BLaER1 treated with 17β-estradiol and CSF1 and Interleukin-3, amounts not matched to agents 10 nM and 100 nM (cell line): ENCODE data around the gene KRT40.

Experiments used
- H3K27ac ChIP-seq, 11 experiments: shearing (Covaris generic); formaldehyde crosslinking; 2 replicates each; pipeline ENCODE4 v1.8.1; 2022
- H3K27me3 ChIP-seq, 11 experiments: shearing (Covaris generic); formaldehyde crosslinking; 2 replicates each; pipeline ENCODE4 v1.8.1; 2022
- H3K36me3 ChIP-seq, 11 experiments: shearing (Covaris generic); formaldehyde crosslinking; 2 replicates each; pipeline ENCODE4 v1.8.1; 2022
- H3K4me1 ChIP-seq, 10 experiments: shearing (Covaris generic); formaldehyde crosslinking; 2 replicates each; pipeline ENCODE4 v1.8.1; 2022
- H3K4me2 ChIP-seq, 11 experiments: shearing (Covaris generic); formaldehyde crosslinking; 2 replicates each; pipeline ENCODE4 v1.8.1; 2022
- H3K4me3 ChIP-seq, 10 experiments: shearing (Covaris generic); formaldehyde crosslinking; 2 replicates each; pipeline ENCODE4 v1.8.1; 2022
- H3K9ac ChIP-seq, 11 experiments: shearing (Covaris generic); formaldehyde crosslinking; 2 replicates each; pipeline ENCODE4 v1.8.1; 2022
- H3K9me3 ChIP-seq, 11 experiments: shearing (Covaris generic); formaldehyde crosslinking; replicated peaks in 1 of 11; 2 replicates each; pipeline ENCODE4 v1.8.1; 2022
- H4K20me1 ChIP-seq, 11 experiments: shearing (Covaris generic); formaldehyde crosslinking; 2 replicates each; pipeline ENCODE4 v1.8.1; 2022
- Cebpa-rat ChIP-seq, 11 experiments: shearing (Covaris generic); IDR thresholded peaks; 2 replicates each; pipeline ENCODE4 v1.8.1; 2022

Gene KRT40

GRCh38 chr17:40960144-40960543 lies 24.0 kb downstream of the KRT40 start:
- Histone ChIP-seq H3K4me3 (no peak overlapping the region), H3K4me2 (no peak overlapping the region), H3K9ac (no peak overlapping the region), H3K9me3 (peaks cover 0 to 11% (median 0%) of the 10 kb centered on the region in 11 experiments; a peak in 8 of 22 replicates), H3K27me3 (no peaks in the 10 kb centered on the region), H4K20me1 (no peaks in the 10 kb centered on the region), H3K4me1 (peaks cover 0 to 17% (median 2%) of the 10 kb centered on the region in 10 experiments; a peak in 8 of 20 replicates), H3K27ac (no peak overlapping the region), H3K36me3 (no peaks in the 10 kb centered on the region)
- no peak for TF ChIP-seq Cebpa-rat (IDR thresholded peaks at IDR 0.05)

GRCh38 chr17:40958086-40958953 lies 25.8 kb downstream of the KRT40 start:
- Histone ChIP-seq H3K4me1 (peaks cover 0 to 19% (median 2%) of the 10 kb centered on the region in 10 experiments; a peak in 8 of 20 replicates), H4K20me1 (no peaks in the 10 kb centered on the region), H3K4me3 (no peak overlapping the region), H3K9me3 (peaks cover 0 to 7% (median 0%) of the 10 kb centered on the region in 11 experiments; a peak in 8 of 22 replicates), H3K4me2 (no peak overlapping the region), H3K36me3 (no peaks in the 10 kb centered on the region), H3K27ac (no peak overlapping the region), H3K9ac (no peak overlapping the region), H3K27me3 (no peaks in the 10 kb centered on the region)
- TF ChIP-seq Cebpa-rat (IDR thresholded peaks at IDR 0.05) = no peak

- Histone ChIP-seq H3K9ac (no peak overlapping the region), H4K20me1 (no peaks in the 10 kb centered on the region), H3K4me1 (peaks cover 0 to 27% (median 2%) of the 10 kb centered on the region in 10 experiments; a peak in 8 of 20 replicates), H3K27ac (no peak overlapping the region), H3K27me3 (no peaks in the 10 kb centered on the region), H3K4me2 (peak overlapping the region in 5 of 11 experiments; percentile 10 to 35 (median 32); a peak in 7 of 22 replicates), H3K9me3 (no peaks in the 10 kb centered on the region), H3K4me3 (no peak overlapping the region), H3K36me3 (no peaks in the 10 kb centered on the region)
- TF ChIP-seq Cebpa-rat (IDR thresholded peaks at IDR 0.05) = no peak
Observed at GRCh38 chr17:40956401-40957254, 27.5 kb downstream of the KRT40 start.

GRCh38 chr17:40953881-40954280 lies 30.2 kb downstream of the KRT40 start:
- H3K4me1 ChIP-seq = peaks cover 0 to 27% (median 2%) of the 10 kb centered on the region in 10 experiments; a peak in 8 of 20 replicates
- H3K9me3 ChIP-seq = no peaks in the 10 kb centered on the region
- H4K20me1 ChIP-seq = no peaks in the 10 kb centered on the region
- no peak for TF ChIP-seq Cebpa-rat (IDR thresholded peaks at IDR 0.05)
- no peak overlapping the region for H3K9ac ChIP-seq
- H3K36me3 ChIP-seq = no peaks in the 10 kb centered on the region
- H3K27ac ChIP-seq = no peak overlapping the region
- H3K4me2 ChIP-seq = no peak overlapping the region
- no peak overlapping the region for H3K4me3 ChIP-seq
- no peaks in the 10 kb centered on the region for H3K27me3 ChIP-seq

- no peak overlapping the region for H3K4me3 ChIP-seq
- no peak for TF ChIP-seq Cebpa-rat (IDR thresholded peaks at IDR 0.05)
- H3K4me1 ChIP-seq = peaks cover 0 to 27% (median 2%) of the 10 kb centered on the region in 10 experiments; a peak in 8 of 20 replicates
- H3K27me3 ChIP-seq = no peaks in the 10 kb centered on the region
- no peaks in the 10 kb centered on the region for H4K20me1 ChIP-seq
- H3K9me3 ChIP-seq = no peaks in the 10 kb centered on the region
- no peaks in the 10 kb centered on the region for H3K36me3 ChIP-seq
- H3K4me2 ChIP-seq = peak overlapping the region in 3 of 11 experiments; percentile 18 to 49 (median 21); a peak in 6 of 22 replicates
- H3K9ac ChIP-seq = no peak overlapping the region
- H3K27ac ChIP-seq = no peak overlapping the region
Observed at GRCh38 chr17:40952661-40953060, 31.5 kb downstream of the KRT40 start.

- Histone ChIP-seq H3K36me3 (no peaks in the 10 kb centered on the region), H3K27me3 (no peaks in the 10 kb centered on the region), H4K20me1 (no peaks in the 10 kb centered on the region), H3K9me3 (no peaks in the 10 kb centered on the region), H3K9ac (no peak overlapping the region), H3K4me2 (no peak overlapping the region), H3K4me1 (peaks cover 0 to 24% (median 2%) of the 10 kb centered on the region in 10 experiments; a peak in 8 of 20 replicates), H3K27ac (no peak overlapping the region), H3K4me3 (no peak overlapping the region)
- no peak for TF ChIP-seq Cebpa-rat (IDR thresholded peaks at IDR 0.05)
Observed at GRCh38 chr17:40952154-40952553, 32.0 kb downstream of the KRT40 start.

GRCh38 chr17:40951011-40951622 lies 33.0 kb downstream of the KRT40 start:
- Histone ChIP-seq H3K4me2 (no peak overlapping the region), H4K20me1 (no peaks in the 10 kb centered on the region), H3K9me3 (no peaks in the 10 kb centered on the region), H3K27ac (no peak overlapping the region), H3K27me3 (no peaks in the 10 kb centered on the region), H3K4me3 (no peak overlapping the region), H3K36me3 (no peaks in the 10 kb centered on the region), H3K4me1 (peaks cover 0 to 13% (median 0%) of the 10 kb centered on the region in 10 experiments; a peak in 7 of 20 replicates), H3K9ac (no peak overlapping the region)
- TF ChIP-seq Cebpa-rat (IDR thresholded peaks at IDR 0.05) = no peak

GRCh38 chr17:40950176-40950575 lies 34.0 kb downstream of the KRT40 start:
- no peaks in the 10 kb centered on the region for H3K9me3 ChIP-seq
- H3K36me3 ChIP-seq = no peaks in the 10 kb centered on the region
- TF ChIP-seq Cebpa-rat (IDR thresholded peaks at IDR 0.05) = no peak
- H4K20me1 ChIP-seq = no peaks in the 10 kb centered on the region
- H3K27me3 ChIP-seq = no peaks in the 10 kb centered on the region
- no peak overlapping the region for H3K27ac ChIP-seq
- peaks cover 0 to 11% (median 0%) of the 10 kb centered on the region in 10 experiments; a peak in 7 of 20 replicates for H3K4me1 ChIP-seq
- H3K9ac ChIP-seq = no peak overlapping the region
- H3K4me3 ChIP-seq = no peak overlapping the region
- H3K4me2 ChIP-seq = no peak overlapping the region

- Histone ChIP-seq H4K20me1 (no peaks in the 10 kb centered on the region), H3K9ac (no peak overlapping the region), H3K36me3 (no peaks in the 10 kb centered on the region), H3K9me3 (no peaks in the 10 kb centered on the region), H3K4me3 (no peak overlapping the region), H3K4me2 (no peak overlapping the region), H3K27ac (no peak overlapping the region), H3K4me1 (peaks cover 0 to 11% (median 0%) of the 10 kb centered on the region in 10 experiments; a peak in 7 of 20 replicates), H3K27me3 (no peaks in the 10 kb centered on the region)
- TF ChIP-seq Cebpa-rat (IDR thresholded peaks at IDR 0.05) = no peak
Observed at GRCh38 chr17:40949418-40949817, 34.7 kb downstream of the KRT40 start.
